Measurements from ENCODE around the gene FGF16. TPM values are rescaled to one million over a fixed set of nuclear protein-coding genes. Genes with fewer than 3 reads are reported as not detected.

Gene FGF16
- total RNA-seq, 1 donor from 2014 or later = not detected

- Mint-ChIP-seq H3K27ac (ENCODE audit: unreplicated experiment) (no peak overlapping the region), H3K27me3 (ENCODE audit: low read depth) (peaks cover 27% of the 10 kb centered on the region), H3K36me3 (ENCODE audit: low read depth) (no peaks in the 10 kb centered on the region), H3K4me1 (peaks cover 4% of the 10 kb centered on the region), H3K4me3 (no peak overlapping the region), H3K9me3 (peaks cover under 1% of the 10 kb centered on the region)
- no peak for DNase-seq (ENCODE audit: low read depth, low spot score)
- no peak for TF ChIP-seq CTCF (conservative IDR thresholded peaks at IDR 0.05)
Measured at GRCh38 chrX:77441033-77441432, 6.2 kb upstream of the FGF16 start.

GRCh38 chrX:77441479-77441878 lies 5.7 kb upstream of the FGF16 start:
- no peak for TF ChIP-seq CTCF (conservative IDR thresholded peaks at IDR 0.05)

GRCh38 chrX:77442728-77443127 lies 4.5 kb upstream of the FGF16 start:
- no peak overlapping the region for H3K4me3 Mint-ChIP-seq
- H3K4me1 Mint-ChIP-seq = peaks cover 12% of the 10 kb centered on the region
- DNase-seq (ENCODE audit: low read depth, low spot score) = no peak
- no peak overlapping the region for H3K27ac Mint-ChIP-seq (ENCODE audit: unreplicated experiment)
- H3K27me3 Mint-ChIP-seq (ENCODE audit: low read depth) = peaks cover 43% of the 10 kb centered on the region
- TF ChIP-seq CTCF (conservative IDR thresholded peaks at IDR 0.05) = no peak
- H3K9me3 Mint-ChIP-seq = no peaks in the 10 kb centered on the region
- no peaks in the 10 kb centered on the region for H3K36me3 Mint-ChIP-seq (ENCODE audit: low read depth)

More at GRCh38 chrX:77441479-77441878, 5.7 kb upstream of the FGF16 start:
- H3K27ac Mint-ChIP-seq (ENCODE audit: unreplicated experiment) = no peak overlapping the region
- H3K9me3 Mint-ChIP-seq = no peaks in the 10 kb centered on the region
- peaks cover 32% of the 10 kb centered on the region for H3K27me3 Mint-ChIP-seq (ENCODE audit: low read depth)
- H3K4me3 Mint-ChIP-seq = no peak overlapping the region
- peaks cover 7% of the 10 kb centered on the region for H3K4me1 Mint-ChIP-seq
- DNase-seq (ENCODE audit: low read depth, low spot score) = no peak
- no peaks in the 10 kb centered on the region for H3K36me3 Mint-ChIP-seq (ENCODE audit: low read depth)

- no peak for TF ChIP-seq CTCF (conservative IDR thresholded peaks at IDR 0.05)
- no peaks in the 10 kb centered on the region for H3K9me3 Mint-ChIP-seq
- peaks cover 12% of the 10 kb centered on the region for H3K4me1 Mint-ChIP-seq
- H3K36me3 Mint-ChIP-seq (ENCODE audit: low read depth) = no peaks in the 10 kb centered on the region
- no peak for DNase-seq (ENCODE audit: low read depth, low spot score)
- no peak overlapping the region for H3K4me3 Mint-ChIP-seq
- no peak overlapping the region for H3K27ac Mint-ChIP-seq (ENCODE audit: unreplicated experiment)
- peaks cover 54% of the 10 kb centered on the region for H3K27me3 Mint-ChIP-seq (ENCODE audit: low read depth)
Measured at GRCh38 chrX:77444075-77444474, 3.1 kb upstream of the FGF16 start.

GRCh38 chrX:77444545-77444944 lies 2.6 kb upstream of the FGF16 start:
- Mint-ChIP-seq H3K9me3 (no peaks in the 10 kb centered on the region), H3K36me3 (ENCODE audit: low read depth) (no peaks in the 10 kb centered on the region), H3K4me1 (peaks cover 12% of the 10 kb centered on the region), H3K27me3 (ENCODE audit: low read depth) (peaks cover 57% of the 10 kb centered on the region), H3K4me3 (no peak overlapping the region), H3K27ac (ENCODE audit: unreplicated experiment) (no peak overlapping the region)
- no peak for DNase-seq (ENCODE audit: low read depth, low spot score)
- no peak for TF ChIP-seq CTCF (conservative IDR thresholded peaks at IDR 0.05)
